Measurements from ENCODE around the gene ASIC2. TPM values are rescaled to one million over a fixed set of nuclear protein-coding genes. Genes with fewer than 3 reads are reported as not detected.

Gene ASIC2
- total and polyA plus RNA-seq, 7 donors: under 0.01 to 0.60 (median 0.19) TPM; not detected in 3

DNA sequence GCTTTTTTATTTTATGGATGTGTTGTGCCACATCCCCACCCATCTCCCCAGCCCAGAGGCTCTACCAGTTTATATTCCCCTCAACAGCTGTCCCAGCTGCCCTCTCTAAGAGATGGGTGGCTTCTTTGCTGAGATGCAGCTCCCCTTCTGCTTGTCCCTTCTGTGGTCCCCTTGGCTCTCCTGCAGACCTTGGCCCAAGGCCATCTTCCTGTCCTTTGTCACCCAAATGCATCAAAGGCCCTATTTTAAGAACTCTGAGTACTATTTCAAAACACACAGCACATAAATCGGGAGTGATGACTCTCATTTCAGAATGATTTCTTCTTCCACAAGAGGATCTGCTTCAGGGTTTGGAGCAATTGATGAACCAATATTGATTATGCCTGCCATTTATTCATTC is 216.1 kb downstream of the ASIC2 start:
- Histone ChIP-seq H3K36me3 (no peaks in the 10 kb centered on the region), H3K4me1 (no peaks in the 10 kb centered on the region), H3K27ac (no peak overlapping the region), H3K4me3 (no peak overlapping the region), H3K9me3 (no peaks in the 10 kb centered on the region), H3K27me3 (no peaks in the 10 kb centered on the region)
- intact Hi-C loops (cut with DNase I): no loop called here
- 80 to 83% methylated on average over 1 of the region's 1 CpG for WGBS, 2 donors
- DNase-seq: no peak
- TF ChIP-seq, protein P1, sequence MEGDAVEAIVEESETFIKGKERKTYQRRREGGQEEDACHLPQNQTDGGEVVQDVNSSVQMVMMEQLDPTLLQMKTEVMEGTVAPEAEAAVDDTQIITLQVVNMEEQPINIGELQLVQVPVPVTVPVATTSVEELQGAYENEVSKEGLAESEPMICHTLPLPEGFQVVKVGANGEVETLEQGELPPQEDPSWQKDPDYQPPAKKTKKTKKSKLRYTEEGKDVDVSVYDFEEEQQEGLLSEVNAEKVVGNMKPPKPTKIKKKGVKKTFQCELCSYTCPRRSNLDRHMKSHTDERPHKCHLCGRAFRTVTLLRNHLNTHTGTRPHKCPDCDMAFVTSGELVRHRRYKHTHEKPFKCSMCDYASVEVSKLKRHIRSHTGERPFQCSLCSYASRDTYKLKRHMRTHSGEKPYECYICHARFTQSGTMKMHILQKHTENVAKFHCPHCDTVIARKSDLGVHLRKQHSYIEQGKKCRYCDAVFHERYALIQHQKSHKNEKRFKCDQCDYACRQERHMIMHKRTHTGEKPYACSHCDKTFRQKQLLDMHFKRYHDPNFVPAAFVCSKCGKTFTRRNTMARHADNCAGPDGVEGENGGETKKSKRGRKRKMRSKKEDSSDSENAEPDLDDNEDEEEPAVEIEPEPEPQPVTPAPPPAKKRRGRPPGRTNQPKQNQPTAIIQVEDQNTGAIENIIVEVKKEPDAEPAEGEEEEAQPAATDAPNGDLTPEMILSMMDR (IDR thresholded peaks at IDR 0.05): no peak
- no peak for TF ChIP-seq POLR2AphosphoS5 (IDR thresholded peaks at IDR 0.05)

DNA sequence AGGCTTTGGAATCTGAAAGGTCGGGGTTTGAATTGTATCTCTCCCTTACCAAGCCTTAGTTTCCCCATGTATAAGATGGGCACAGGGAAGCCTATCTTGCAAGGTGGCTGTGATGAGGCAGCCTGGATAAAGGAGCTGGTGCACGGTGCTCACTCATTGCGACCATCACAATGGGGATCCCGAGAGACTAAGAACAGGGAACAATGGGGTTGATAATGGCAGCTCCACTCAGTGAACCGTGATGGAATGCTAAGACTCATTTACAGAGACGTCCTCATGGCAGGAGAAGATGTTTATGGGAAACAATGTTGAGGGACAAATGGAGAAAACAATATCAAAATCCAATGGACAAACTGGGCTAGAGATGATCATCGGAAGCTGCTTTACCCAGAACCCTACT is 219.7 kb downstream of the ASIC2 start:
- no peak overlapping the region for H3K27ac ChIP-seq
- no peaks in the 10 kb centered on the region for H3K9me3 ChIP-seq
- TF ChIP-seq POLR2AphosphoS5 (IDR thresholded peaks at IDR 0.05): no peak
- no peak for TF ChIP-seq EP300 (IDR thresholded peaks at IDR 0.05)
- TF ChIP-seq, protein P1 (IDR thresholded peaks at IDR 0.05): no peak
- no peak for TF ChIP-seq POLR2A (IDR thresholded peaks at IDR 0.05)
- intact Hi-C loops (cut with DNase I): no loop called here
- H3K27me3 ChIP-seq: no peaks in the 10 kb centered on the region
- H3K36me3 ChIP-seq: no peaks in the 10 kb centered on the region
- DNase-seq: no peak
- 66 to 75% methylated on average over 7 of the region's 7 CpGs for WGBS, 2 donors
- no peak overlapping the region for H3K4me3 ChIP-seq
- no peaks in the 10 kb centered on the region for H3K4me1 ChIP-seq

DNA sequence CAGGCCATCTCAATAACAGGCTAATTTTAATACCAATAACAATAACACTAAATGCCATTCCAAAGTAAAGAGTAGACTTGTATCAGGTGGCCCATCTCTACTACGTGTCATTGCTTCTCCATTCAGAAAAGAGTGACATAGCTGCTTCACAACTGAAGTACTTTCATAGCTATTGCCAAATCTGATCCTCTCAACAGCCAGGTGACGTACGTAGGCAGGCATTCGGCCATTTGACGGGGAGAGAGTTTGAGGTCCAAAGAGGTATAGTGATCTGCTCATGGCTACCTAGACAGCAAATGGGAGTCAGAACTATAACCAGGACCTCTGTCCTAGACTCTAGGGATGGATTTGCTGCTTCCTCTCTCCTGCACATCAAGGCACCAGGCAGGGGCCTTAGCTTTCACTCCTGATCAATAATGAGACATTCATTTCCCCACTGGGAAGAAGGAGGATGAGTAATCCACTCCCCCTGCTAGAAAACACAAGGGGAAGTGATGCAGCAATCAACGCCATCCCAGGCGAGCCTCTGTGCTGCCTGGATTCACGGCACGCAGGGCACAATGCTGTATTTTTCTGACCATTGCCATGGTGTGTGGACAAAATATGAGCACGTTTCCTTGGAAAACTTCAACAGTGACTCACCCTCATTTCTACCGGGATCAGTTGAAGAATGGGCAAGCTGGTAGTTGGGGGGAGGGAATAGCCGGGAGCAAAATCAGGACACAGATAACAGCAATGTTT is 220.5 kb downstream of the ASIC2 start:
- Histone ChIP-seq H3K27ac (no peak overlapping the region), H3K36me3 (no peaks in the 10 kb centered on the region), H3K4me3 (no peak overlapping the region), H3K4me1 (no peaks in the 10 kb centered on the region), H3K9me3 (no peaks in the 10 kb centered on the region), H3K27me3 (no peaks in the 10 kb centered on the region)
- TF ChIP-seq POLR2AphosphoS5 (IDR thresholded peaks at IDR 0.05) (no peak), EP300 (IDR thresholded peaks at IDR 0.05) (no peak), POLR2A (IDR thresholded peaks at IDR 0.05) (no peak)
- TF ChIP-seq, protein P1 (IDR thresholded peaks at IDR 0.05): no peak
- DNase-seq: no peak
- WGBS, 2 donors: 90 to 91% methylated on average over 12 of the region's 12 CpGs
- intact Hi-C loops (cut with DNase I): no loop called here

DNA sequence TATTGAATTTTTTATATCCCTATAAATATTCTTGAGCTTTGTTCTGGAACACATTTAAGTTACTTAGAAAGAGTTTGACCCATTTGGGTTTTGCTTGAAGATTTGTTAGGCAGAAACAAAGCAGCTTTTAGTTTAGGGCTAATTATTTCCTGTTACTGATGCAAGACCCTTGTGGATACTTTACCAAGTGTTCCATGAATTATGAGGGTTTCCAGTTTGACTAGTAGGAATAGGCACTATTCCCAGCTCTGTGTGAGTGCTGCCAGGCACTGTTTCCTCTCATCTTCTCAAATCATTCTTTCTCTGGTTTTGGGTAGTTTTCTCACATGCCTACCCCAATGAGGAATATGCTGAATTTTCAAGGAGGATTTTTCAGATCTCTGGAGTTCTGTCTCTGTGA is 221.4 kb downstream of the ASIC2 start:
- Histone ChIP-seq H3K4me3 (no peak overlapping the region), H3K27me3 (no peaks in the 10 kb centered on the region), H3K4me1 (no peaks in the 10 kb centered on the region), H3K36me3 (no peaks in the 10 kb centered on the region), H3K9me3 (no peaks in the 10 kb centered on the region), H3K27ac (no peak overlapping the region)
- TF ChIP-seq POLR2AphosphoS5 (IDR thresholded peaks at IDR 0.05) (no peak), EP300 (IDR thresholded peaks at IDR 0.05) (no peak), POLR2A (IDR thresholded peaks at IDR 0.05) (no peak)
- TF ChIP-seq, protein P1 (IDR thresholded peaks at IDR 0.05): no peak
- intact Hi-C loops (cut with DNase I): no loop called here
- no peak for DNase-seq

DNA sequence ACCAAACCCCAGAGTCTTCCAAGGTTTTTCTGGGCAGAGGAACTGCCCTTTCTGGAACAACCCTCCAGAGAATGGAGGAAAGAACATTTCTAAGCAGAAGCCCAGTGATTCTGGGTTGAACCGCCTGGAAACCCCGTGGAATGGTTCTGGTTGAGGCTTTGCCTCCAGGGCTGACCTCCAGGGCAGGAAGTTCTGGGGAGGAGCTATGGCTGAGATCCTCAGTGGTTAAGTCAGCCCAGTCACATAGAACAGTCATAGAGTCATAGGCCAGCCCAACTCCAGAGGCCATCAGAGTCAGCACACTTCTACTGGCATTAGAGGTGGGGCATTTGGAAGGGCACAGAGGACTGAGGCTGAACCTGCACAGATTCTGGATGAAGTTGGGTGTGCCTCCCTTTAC is 235.5 kb downstream of the ASIC2 start:
- Histone ChIP-seq H3K4me1 (no peaks in the 10 kb centered on the region), H3K4me3 (no peak overlapping the region), H3K9me3 (no peaks in the 10 kb centered on the region), H3K27ac (no peak overlapping the region), H3K36me3 (no peaks in the 10 kb centered on the region), H3K27me3 (peaks cover 0 to 6% (median 0%) of the 10 kb centered on the region in 3 donors)
- intact Hi-C loops (cut with DNase I): no loop called here
- TF ChIP-seq POLR2A (IDR thresholded peaks at IDR 0.05): no peak
- no peak for TF ChIP-seq POLR2AphosphoS5 (IDR thresholded peaks at IDR 0.05)
- TF ChIP-seq, protein P1 (IDR thresholded peaks at IDR 0.05): no peak
- TF ChIP-seq EP300 (IDR thresholded peaks at IDR 0.05): no peak
- no peak for DNase-seq
- 92 to 96% methylated on average over 2 of the region's 2 CpGs for WGBS, 2 donors

Data from sigmoid colon (tissue), 7 donors.